ENCODE measurements around the gene NFATC1. TPM values are rescaled to one million over a fixed set of nuclear protein-coding genes. Genes with fewer than 3 reads are reported as not detected.
A peak's percentile ranks its signal among the peaks of the same experiment; 100 is the strongest.

Gene NFATC1
- total RNA-seq = 10 to 100 TPM; 10.1 to 15.0 (median 12.7) TPM

DNA sequence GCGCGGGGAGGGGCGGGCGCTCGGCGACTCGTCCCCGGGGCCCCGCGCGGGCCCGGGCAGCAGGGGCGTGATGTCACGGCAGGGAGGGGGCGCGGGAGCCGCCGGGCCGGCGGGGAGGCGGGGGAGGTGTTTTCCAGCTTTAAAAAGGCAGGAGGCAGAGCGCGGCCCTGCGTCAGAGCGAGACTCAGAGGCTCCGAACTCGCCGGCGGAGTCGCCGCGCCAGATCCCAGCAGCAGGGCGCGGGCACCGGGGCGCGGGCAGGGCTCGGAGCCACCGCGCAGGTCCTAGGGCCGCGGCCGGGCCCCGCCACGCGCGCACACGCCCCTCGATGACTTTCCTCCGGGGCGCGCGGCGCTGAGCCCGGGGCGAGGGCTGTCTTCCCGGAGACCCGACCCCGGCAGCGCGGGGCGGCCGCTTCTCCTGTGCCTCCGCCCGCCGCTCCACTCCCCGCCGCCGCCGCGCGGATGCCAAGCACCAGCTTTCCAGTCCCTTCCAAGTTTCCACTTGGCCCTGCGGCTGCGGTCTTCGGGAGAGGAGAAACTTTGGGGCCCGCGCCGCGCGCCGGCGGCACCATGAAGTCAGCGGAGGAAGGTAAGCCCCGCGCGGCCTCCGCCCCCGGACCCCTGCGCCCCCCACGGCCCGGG is at the start of gene NFATC1:
Gene NFATC1 (plus strand): TSS at position 170 of the 644 bp plus-strand sequence. CDS start 295 bp downstream, at position 465.
- peak; percentile 71 to 72 for DNase-seq
- Histone ChIP-seq H3K36me3 (no peaks in the 10 kb centered on the region), H3K4me1 (peaks cover 31 to 35% of the 10 kb centered on the region in 2 donors), H3K4me3 (replicated peaks in 1 of 3) (peak within 1 kb of the TSS in 1 of 3 donors; percentile 63), H3K27ac (peak within 1 kb of the TSS; percentile 75 to 86 (median 79)), H3K9me3 (no peaks in the 10 kb centered on the region), H3K27me3 (no peaks in the 10 kb centered on the region)
- intact Hi-C loops (cut with DNase I) = no loop called here
- WGBS, 2 donors = 0% methylated on average over 1 of the region's 91 CpGs; no CpG with 5 or more reads in 1 of the 2 donors
- TF ChIP-seq, protein P1, sequence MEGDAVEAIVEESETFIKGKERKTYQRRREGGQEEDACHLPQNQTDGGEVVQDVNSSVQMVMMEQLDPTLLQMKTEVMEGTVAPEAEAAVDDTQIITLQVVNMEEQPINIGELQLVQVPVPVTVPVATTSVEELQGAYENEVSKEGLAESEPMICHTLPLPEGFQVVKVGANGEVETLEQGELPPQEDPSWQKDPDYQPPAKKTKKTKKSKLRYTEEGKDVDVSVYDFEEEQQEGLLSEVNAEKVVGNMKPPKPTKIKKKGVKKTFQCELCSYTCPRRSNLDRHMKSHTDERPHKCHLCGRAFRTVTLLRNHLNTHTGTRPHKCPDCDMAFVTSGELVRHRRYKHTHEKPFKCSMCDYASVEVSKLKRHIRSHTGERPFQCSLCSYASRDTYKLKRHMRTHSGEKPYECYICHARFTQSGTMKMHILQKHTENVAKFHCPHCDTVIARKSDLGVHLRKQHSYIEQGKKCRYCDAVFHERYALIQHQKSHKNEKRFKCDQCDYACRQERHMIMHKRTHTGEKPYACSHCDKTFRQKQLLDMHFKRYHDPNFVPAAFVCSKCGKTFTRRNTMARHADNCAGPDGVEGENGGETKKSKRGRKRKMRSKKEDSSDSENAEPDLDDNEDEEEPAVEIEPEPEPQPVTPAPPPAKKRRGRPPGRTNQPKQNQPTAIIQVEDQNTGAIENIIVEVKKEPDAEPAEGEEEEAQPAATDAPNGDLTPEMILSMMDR (IDR thresholded peaks at IDR 0.05) = no peak
- TF ChIP-seq POLR2A (IDR thresholded peaks at IDR 0.05) = peak in 1 of 2 donors; percentile 35

- no peaks in the 10 kb centered on the region for H3K4me1 ChIP-seq
- H3K9me3 ChIP-seq = no peaks in the 10 kb centered on the region
- H3K27ac ChIP-seq = no peak overlapping the region
- H3K4me3 ChIP-seq (replicated peaks in 1 of 3) = no peak overlapping the region
- peaks cover 34 to 45% of the 10 kb centered on the region in 2 donors for H3K36me3 ChIP-seq
- no peaks in the 10 kb centered on the region for H3K27me3 ChIP-seq
- DNase-seq = no peak
- 98 to 99% methylated on average over 15 to 26 of the region's 26 CpGs for WGBS, 2 donors
- intact Hi-C loops (cut with DNase I) = no loop called here
- no peak for TF ChIP-seq POLR2A (IDR thresholded peaks at IDR 0.05)
- TF ChIP-seq, protein P1 (IDR thresholded peaks at IDR 0.05) = no peak
These were observed 49.7 kb upstream of the NFATC1 start for GRCh38 chr18:79345981-79346380.

GRCh38 chr18:79348066-79348465 is 47.7 kb upstream of the NFATC1 start:
- Histone ChIP-seq H3K27ac (no peak overlapping the region), H3K27me3 (no peaks in the 10 kb centered on the region), H3K36me3 (peaks cover 34 to 45% of the 10 kb centered on the region in 2 donors), H3K9me3 (no peaks in the 10 kb centered on the region), H3K4me3 (replicated peaks in 1 of 3) (no peak overlapping the region), H3K4me1 (no peaks in the 10 kb centered on the region)
- WGBS, 2 donors = 87 to 91% methylated on average over 5 of the region's 5 CpGs
- intact Hi-C loops (cut with DNase I) = no loop called here
- TF ChIP-seq POLR2A (IDR thresholded peaks at IDR 0.05) = no peak
- TF ChIP-seq, protein P1 (IDR thresholded peaks at IDR 0.05) = no peak
- no peak for DNase-seq

DNA sequence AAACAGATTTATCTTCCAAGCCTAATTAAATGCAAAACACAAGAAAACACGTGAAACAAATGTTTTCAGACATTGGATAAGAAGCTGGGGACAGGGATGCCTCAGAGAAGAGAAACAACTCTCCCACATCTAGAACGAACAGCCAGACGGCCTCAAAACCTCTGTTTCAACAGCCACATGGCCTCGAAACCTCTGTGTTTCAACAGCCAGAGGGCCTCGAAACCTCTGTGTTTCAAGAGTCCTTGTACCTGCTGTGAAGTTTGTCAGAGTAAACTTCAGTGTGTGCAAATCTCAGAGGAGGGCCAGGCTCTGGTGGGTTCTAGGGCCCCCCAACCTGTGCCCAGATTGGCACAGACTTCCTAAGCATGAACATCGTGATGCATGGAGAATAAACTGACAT is 43.3 kb upstream of the NFATC1 start:
- Histone ChIP-seq H3K27me3 (no peaks in the 10 kb centered on the region), H3K4me3 (replicated peaks in 1 of 3) (no peak overlapping the region), H3K9me3 (no peaks in the 10 kb centered on the region), H3K36me3 (peaks cover 2 to 13% of the 10 kb centered on the region in 2 donors), H3K27ac (no peak overlapping the region), H3K4me1 (no peaks in the 10 kb centered on the region)
- WGBS, 2 donors = 60 to 64% methylated on average over 6 of the region's 6 CpGs
- intact Hi-C loops (cut with DNase I) = no loop called here
- DNase-seq = no peak
- TF ChIP-seq POLR2A (IDR thresholded peaks at IDR 0.05) = no peak
- TF ChIP-seq, protein P1 (IDR thresholded peaks at IDR 0.05) = no peak

DNA sequence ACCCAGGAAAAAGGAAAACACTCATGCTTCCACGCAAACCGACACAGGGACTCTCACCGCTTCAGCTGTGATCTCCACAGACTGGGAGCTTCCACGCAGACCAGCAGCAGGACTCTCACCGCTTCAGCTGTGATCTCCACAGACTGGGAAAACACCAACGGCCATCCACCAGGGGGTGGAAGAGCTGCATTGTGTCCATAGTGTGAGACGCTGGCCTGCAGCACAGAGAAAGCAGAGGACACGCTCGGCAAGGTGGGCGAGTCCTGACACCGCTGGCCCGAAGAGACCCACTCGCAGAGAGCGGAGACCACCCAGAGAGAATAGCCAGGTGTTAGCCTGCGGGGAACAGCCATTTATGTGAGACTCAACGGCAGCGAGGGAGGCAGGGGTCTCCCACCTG is 42.5 kb upstream of the NFATC1 start:
- TF ChIP-seq, protein P1 (IDR thresholded peaks at IDR 0.05) = no peak
- no peak for TF ChIP-seq POLR2A (IDR thresholded peaks at IDR 0.05)
- H3K27ac ChIP-seq = no peak overlapping the region
- H3K9me3 ChIP-seq = no peaks in the 10 kb centered on the region
- H3K4me3 ChIP-seq (replicated peaks in 1 of 3) = no peak overlapping the region
- intact Hi-C loops (cut with DNase I) = no loop called here
- no peaks in the 10 kb centered on the region for H3K27me3 ChIP-seq
- no peak for DNase-seq
- 83 to 88% methylated on average over 17 of the region's 17 CpGs for WGBS, 2 donors
- peaks cover 0 to 8% of the 10 kb centered on the region in 2 donors for H3K36me3 ChIP-seq
- no peaks in the 10 kb centered on the region for H3K4me1 ChIP-seq

All from thyroid gland (tissue), 4 donors.